ENCODE data around the gene OR8D4. TPM values are rescaled to one million over a fixed set of nuclear protein-coding genes. Genes with fewer than 3 reads are reported as not detected.

OR8D4 gene
- total RNA-seq, 1 donor from 2014 or later = not detected

Other genes with a start within 250 kb of the OR8D4 start
- gene SCN3B, start 247.5 kb upstream of the OR8D4 start, total RNA-seq = 0.32 and 0.99 TPM in 2 replicates
- gene ZNF202, start 160.5 kb upstream of the OR8D4 start, total RNA-seq = 7.0 and 10.1 TPM in 2 replicates
- gene OR6X1, start 147.6 kb upstream of the OR8D4 start, total RNA-seq = not detected in 2 replicates
- gene OR6M1, start 95.8 kb upstream of the OR8D4 start, total RNA-seq = not detected in 2 replicates
- gene TMEM225, start 16.5 kb upstream of the OR8D4 start, total RNA-seq = not detected in 2 replicates
- gene OR4D5, start 37.5 kb downstream of the OR8D4 start, total RNA-seq = not detected in 2 replicates
- gene OR6T1, start 41.7 kb downstream of the OR8D4 start, total RNA-seq = not detected in 2 replicates
- not detected in 2 replicates for gene OR10S1, start 75.6 kb downstream of the OR8D4 start, total RNA-seq
- gene OR10G6, start 93.0 kb downstream of the OR8D4 start, total RNA-seq = not detected in 2 replicates
- gene OR10G4, start 110.8 kb downstream of the OR8D4 start, total RNA-seq = not detected in 2 replicates
- not detected in 2 replicates for gene OR10G9, start 120.8 kb downstream of the OR8D4 start, total RNA-seq
- gene OR10G8, start 124.6 kb downstream of the OR8D4 start, total RNA-seq = not detected in 2 replicates
- not detected in 2 replicates for gene OR10G7, start 139.2 kb downstream of the OR8D4 start, total RNA-seq
- gene VWA5A, start 213.3 kb downstream of the OR8D4 start, total RNA-seq = 12.3 and 44.1 TPM in 2 replicates